Measurements from ENCODE around the gene KRT80.

Gene KRT80

GRCh38 chr12:52178443-52178842, 13.4 kb downstream of the KRT80 start:
- no peak for DNase-seq

DNA sequence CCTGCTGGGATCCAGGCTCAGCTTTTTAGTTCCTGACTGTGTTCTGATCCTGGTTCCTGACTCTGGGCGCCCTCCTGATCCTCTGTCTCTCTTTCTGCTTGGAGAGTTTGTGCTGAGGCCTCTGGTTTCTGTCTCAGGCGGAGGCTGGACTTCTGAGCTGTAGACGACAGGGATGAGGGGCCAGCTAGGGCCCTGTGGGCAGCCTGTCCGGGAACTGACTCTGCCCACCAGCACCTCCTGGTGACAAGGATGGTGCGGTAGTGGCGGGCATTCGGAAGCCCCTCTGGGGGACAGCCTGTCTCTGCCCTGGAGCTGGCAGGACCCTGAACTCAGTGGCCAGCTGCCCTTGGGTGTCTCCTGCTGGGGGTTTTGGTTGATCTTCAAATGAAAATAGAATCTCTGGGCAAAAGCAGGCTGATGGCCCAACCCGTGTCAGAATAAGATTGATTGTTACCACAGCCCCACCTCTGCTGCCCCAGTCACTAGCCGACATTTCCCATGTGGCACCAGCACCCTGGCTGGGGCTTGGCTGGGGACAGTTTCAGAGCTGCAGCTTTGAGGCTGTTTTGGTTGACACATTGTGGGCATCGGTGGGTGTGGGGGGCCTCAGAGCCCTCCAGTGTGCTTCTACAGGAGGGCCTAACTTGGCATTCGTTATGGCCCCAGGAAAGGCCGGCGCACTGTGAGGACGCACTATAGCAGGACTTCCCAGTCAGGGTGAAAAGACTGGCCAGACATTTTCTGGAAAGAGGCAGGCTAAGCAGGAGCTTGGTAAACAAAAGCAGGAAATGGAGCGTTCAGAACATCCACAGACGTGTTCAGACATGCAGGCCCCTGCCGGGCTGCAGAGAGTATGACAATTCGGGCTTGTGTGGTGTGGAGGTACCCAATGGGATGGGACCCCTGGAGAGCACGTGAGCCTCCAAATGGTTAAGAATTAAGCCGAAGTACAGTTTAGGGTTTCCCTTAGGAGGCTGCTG, 16.2 kb downstream of the KRT80 start:
- no peak for DNase-seq

DNA sequence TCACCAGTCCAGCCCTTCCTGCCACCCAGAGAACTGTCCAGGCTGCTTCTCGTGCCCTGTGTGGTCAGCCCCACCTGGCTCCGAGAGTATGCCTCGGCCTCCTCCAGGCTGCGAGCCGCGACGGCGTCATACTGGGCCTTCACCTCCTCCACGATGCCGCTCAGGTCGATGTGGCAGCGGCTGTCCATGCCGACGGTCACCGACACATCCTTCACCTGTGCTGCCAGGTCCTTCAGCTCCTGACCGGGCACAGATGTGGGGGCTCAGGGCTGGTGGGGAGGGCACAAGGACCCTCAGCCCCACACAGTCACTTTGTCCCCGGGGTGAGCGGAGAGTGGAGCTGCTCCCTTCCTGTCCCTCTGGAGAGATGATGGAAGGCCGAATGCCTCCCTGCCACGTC, 18.3 kb downstream of the KRT80 start:
- DNase-seq = no peak

DNA sequence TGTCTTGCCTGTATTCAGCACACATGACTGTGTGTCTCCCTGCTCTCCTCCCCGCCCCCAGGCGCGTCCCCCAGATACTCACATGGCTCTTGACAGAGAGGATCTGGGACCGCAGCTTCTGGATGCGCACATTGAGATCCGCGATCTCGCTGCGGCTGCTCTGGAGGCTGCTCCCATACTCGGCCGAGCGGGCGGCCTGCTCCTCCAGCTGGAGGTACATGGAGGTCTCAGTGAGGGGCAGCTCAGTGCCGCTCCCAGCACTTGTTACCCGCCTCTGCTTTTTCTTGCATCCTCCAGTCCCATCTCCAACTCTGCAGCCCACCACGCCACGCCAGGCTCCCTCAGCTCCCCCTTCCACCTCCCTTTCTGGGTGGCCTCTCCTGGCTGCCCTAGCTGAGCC, 18.9 kb downstream of the KRT80 start:
- peak; percentile 24 for DNase-seq

- no peak for DNase-seq
Observed at GRCh38 chr12:52171950-52172512, 19.8 kb downstream of the KRT80 start.

DNA sequence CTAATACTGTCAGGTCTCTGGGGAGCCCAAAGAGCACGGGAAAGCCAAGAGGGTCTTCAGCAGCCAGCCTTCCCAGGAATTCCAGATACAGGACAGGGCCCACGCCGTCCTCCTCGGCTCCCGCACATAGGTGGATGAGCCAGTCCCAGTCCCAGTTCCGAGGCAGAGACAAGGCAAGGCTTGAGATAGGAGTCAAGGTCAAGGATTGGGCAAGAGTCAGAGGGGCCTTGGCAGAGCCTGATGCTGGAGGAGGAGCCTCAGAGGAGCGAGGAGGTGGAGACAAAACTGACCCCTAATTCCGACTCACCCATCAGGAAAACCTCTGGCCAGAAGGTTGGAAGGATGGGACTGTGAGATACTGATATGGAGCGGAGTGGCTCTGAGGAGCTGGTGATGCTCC, 21.0 kb downstream of the KRT80 start:
- no peak for DNase-seq

- no peak for DNase-seq
Observed at GRCh38 chr12:52169886-52170285, 21.9 kb downstream of the KRT80 start.

DNA sequence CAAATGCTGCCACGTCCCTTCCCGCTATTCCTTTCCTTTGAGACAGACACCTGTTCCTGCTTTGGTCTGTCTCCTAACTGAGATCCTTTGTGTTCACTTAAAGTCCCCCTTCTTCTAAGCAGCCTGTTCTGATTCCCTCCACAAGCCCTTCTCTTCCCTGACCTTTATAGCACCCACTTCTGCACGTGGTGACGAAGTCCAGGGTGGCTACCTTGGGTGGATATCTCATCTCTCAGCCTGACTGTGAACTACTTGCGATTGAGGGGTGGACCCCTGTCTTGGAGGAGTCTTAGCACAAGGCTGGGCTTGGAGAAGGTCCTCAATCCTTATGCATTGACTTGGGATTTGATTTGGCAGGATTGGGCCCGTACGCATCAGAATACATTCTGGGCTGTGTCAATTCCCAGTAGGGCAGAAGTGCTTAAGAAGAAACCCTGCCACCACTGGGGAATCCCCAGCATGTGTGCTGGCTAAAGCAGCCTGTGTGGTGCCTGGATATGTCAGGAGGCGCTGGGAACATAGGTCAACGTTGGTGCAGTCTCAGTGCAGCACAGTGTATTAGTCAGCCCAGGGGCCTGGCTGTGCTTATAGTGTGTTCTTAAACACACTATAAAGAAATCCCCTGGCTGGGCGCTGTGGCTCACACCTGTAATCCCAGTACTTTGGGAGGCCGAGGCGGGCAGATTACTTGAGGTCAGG, 23.6 kb downstream of the KRT80 start:
- no peak for DNase-seq

GRCh38 chr12:52167526-52167925, 24.3 kb downstream of the KRT80 start:
- no peak for DNase-seq

GRCh38 chr12:52166672-52167071, 25.1 kb downstream of the KRT80 start:
- DNase-seq = no peak

GRCh38 chr12:52165096-52165855, 26.5 kb downstream of the KRT80 start:
- no peak for DNase-seq

GRCh38 chr12:52164624-52165023, 27.2 kb downstream of the KRT80 start:
- DNase-seq = no peak

- DNase-seq = no peak
Observed at GRCh38 chr12:52162981-52163380, 28.8 kb downstream of the KRT80 start.

DNA sequence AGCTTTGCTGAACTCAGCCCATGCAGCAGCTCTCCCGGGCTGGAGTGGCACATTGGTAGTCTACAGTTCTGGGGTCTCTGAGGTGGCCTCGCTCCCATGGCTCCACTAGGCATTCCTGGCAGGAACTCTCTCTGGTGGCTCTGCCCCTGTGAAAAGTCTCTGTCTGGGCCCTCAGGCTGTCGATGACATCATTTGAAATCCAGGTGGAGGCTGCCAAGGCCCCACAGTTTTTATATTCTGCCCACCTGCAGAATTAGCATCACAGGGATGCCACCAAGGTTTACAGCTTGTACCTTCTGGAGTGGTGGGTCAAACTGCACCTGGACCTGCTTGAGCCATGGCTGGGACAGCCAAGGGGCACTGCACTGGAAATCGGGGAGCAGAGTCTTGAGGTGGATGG, 31.6 kb downstream of the KRT80 start:
- peak; percentile 15 for DNase-seq

DNA sequence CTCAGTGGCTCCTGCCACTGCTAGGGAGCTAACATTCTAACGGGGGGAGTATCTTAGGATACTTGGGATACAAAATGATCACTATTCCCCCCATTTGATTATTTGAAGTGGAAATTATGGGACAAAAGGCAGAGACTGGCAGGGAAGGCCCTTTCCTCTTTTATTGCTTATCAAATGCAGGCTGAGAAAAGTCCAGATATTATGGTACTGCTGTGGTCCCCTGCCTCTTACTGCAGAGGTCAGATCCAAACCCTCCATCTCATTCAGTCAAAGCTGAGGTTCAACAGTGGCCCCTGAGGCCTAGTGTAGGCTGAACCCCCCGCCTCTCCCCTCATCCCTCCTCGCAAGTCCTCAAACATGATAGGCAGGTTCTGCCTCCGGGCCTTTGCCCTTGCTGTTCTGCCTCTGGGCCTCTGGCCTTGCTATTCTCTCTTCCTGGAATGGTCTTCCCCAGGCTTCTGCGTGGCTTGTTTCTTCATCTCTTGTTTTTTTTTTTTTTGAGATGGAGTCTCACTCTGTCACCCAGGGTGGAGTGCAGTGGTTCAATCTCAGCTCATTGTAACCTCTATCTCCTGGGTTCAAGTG, 34.2 kb downstream of the KRT80 start:
- DNase-seq = no peak

- DNase-seq = peak; percentile 82
Observed at GRCh38 chr12:52156757-52157565, 34.9 kb downstream of the KRT80 start.

GRCh38 chr12:52156311-52156710, 35.5 kb downstream of the KRT80 start:
- no peak for DNase-seq

GRCh38 chr12:52155048-52155868, 36.6 kb downstream of the KRT80 start:
- DNase-seq = no peak

GRCh38 chr12:52152905-52153317, 38.9 kb downstream of the KRT80 start:
- DNase-seq = no peak

Measured in left hindlimb (tissue), 1 donor.